GM21737 (cell line): ENCODE measurements around the gene LRRTM4.

Experiments used
- ATAC-seq: cut with Tn5 transposase; IDR thresholded peaks from one replicate; pipeline ENCODE4 v1.9.1; 2021; ENCODE audit warnings: mild to moderate bottlenecking, moderate library complexity; ENCODE audit not compliant: unreplicated experiment

LRRTM4 gene

DNA sequence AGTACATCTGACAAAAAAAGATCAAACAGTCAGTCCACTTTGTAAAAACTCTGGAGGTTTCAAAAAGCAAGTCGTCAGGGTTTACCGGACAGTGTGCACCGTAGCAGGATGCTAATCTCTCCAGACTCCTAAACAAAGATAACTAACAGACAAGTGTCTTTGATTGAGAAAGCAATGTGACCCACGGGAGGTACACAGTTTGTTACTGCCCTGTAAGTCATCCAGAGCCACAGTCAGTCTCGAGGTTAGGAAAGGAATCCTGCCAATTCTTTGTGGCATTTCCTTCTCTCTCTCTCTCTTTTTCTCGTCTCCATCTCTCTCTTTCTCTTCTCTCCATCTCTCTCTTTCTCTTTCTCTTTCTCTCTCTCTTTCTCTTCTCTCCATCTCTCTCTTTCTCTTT lies 42.8 kb downstream of the LRRTM4 start:
- no peak for ATAC-seq

- ATAC-seq: no peak
Measured at GRCh38 chr2:77470096-77470495, 52.1 kb downstream of the LRRTM4 start.

DNA sequence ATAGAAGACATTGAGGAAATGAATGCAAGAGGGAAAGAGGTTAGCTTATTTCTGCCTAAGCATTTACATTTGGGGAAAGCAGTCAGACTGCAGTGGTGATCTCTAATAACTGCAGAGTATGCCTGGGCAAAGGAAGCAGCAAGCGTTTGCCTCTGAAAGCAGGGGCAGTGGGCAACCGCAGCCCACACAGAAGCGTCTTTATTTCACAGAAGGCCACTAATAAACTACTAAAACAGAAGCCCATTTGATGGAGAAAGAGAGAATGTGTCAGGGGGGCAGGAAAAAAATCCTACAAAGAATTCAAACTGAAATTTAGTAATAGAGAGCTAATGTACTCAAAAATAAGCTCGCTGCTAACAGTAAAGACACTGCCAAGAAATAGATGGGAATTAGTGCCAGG lies 53.1 kb downstream of the LRRTM4 start:
- ATAC-seq: no peak

GRCh38 chr2:77459840-77460239 lies 62.3 kb downstream of the LRRTM4 start:
- ATAC-seq: no peak

DNA sequence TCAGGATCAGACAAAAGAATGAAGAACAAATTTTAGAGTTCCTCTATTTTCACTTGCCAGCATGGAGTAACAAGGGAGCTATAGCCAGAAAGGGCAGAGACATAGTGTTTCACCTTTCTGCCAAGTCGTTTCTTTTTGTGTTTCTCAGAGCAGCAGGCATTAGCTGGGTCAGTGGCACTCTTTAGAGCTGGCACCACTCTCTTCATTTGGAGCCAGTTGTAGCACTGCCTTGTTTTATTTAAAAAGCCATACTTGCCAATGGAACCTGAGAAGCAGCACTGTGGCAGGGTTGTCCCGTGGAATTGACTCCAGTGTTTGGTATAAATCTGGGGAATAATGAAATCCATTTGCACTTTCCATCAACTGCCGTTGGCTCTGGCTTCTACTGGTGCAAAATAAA lies 64.0 kb downstream of the LRRTM4 start:
- no peak for ATAC-seq

DNA sequence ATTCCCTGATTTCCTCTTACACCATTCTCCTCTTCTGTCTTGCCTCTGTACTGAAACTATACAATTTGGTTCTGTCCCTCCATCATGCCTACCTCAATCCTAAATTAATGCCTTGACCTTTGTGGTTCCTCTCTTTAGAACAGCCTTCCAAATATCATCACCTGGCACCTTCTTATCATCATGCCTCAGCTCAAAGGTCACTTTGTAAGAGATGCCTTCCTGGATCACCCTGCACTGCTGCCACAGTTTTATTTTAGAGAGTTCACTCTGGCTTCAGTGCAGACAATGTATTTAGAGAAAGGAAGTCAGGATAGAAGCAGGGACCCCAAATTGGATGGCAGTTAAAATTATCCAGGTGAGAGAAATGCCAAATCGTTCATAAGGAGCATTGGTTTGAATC lies 64.5 kb downstream of the LRRTM4 start:
- ATAC-seq: no peak

DNA sequence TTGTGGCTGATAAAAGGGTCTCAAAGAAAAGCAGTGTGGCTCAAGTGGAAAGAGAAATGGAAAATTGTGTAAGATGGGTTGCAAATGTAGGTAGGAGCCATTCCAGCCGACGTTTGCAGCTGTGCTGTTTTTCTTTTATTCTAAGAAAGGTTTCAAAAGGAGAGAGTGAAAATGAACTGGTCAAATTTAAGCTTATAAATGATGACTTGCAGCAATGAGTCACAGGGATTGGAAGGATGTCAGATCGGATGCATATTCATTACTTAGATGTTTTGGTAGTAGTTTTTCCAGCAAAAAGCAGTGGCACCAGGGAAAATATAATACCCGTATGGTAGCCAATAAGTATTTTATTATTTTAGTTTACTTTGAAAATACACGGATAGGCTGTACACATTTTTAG lies 79.1 kb downstream of the LRRTM4 start:
- ATAC-seq: no peak

GRCh38 chr2:77434880-77435279 lies 87.3 kb downstream of the LRRTM4 start:
- no peak for ATAC-seq

DNA sequence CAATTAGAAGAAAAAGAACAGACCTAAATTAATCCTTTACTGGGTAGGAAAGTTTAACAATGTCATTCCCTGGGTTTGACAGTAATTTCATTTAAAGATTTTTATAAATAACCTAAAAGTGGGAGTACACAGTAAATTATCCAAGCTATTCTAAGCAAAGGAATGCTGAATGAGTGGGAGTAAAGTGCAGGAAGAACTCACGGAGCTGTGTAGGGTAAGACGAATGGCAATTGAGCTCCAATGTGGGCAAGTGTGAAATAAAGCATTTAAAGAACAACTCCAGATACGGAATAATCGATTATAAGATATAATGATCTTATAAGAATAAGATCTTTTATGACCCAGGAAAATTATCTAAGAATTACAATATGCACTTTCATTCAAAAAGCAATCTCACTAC lies 93.2 kb downstream of the LRRTM4 start:
- no peak for ATAC-seq

DNA sequence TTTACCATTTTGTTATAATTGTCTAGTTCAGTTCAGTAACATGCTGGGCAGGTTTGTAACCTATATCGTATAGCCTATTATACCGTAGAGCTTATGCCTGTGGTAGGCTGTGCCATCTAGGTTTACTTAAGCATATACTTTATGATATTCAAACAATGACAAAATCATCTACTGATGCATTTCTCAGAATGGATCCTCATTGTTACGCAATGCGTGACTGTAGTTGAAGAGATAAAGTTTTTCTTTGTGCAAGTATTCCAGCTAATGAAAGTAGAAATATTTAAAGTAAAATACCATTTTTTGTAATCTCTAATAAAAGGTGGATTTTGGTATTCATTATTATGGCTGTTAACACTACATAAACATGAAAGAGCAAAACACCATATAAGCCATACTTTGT lies 100.2 kb downstream of the LRRTM4 start:
- no peak for ATAC-seq

GRCh38 chr2:77418537-77418936 lies 103.6 kb downstream of the LRRTM4 start:
- ATAC-seq: no peak

DNA sequence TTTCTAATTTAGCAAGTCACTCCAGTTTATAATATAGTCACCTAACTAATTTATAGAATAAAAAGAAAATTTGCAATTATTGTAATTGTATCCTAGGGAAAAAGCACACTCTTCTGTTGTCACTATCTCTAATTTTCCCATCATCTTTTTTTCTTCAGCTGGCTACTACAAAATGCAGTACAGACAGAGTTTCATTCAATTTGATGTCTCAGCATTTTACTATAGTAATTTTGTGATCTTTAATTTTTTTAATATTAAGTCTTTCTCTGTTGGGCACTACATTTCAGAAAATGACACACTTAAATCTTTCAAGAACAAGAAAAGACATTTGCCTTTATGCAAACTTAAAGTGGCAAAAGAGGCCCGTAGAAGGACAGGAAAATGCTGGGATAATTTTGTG lies 118.0 kb downstream of the LRRTM4 start:
- no peak for ATAC-seq

- ATAC-seq: no peak
Measured at GRCh38 chr2:77398970-77399600, 123.1 kb downstream of the LRRTM4 start.

- ATAC-seq: no peak
Measured at GRCh38 chr2:77397763-77398162, 124.4 kb downstream of the LRRTM4 start.

- ATAC-seq: no peak
Measured at GRCh38 chr2:77395011-77395410, 127.2 kb downstream of the LRRTM4 start.

- no peak for ATAC-seq
Measured at GRCh38 chr2:77391119-77391518, 131.1 kb downstream of the LRRTM4 start.

DNA sequence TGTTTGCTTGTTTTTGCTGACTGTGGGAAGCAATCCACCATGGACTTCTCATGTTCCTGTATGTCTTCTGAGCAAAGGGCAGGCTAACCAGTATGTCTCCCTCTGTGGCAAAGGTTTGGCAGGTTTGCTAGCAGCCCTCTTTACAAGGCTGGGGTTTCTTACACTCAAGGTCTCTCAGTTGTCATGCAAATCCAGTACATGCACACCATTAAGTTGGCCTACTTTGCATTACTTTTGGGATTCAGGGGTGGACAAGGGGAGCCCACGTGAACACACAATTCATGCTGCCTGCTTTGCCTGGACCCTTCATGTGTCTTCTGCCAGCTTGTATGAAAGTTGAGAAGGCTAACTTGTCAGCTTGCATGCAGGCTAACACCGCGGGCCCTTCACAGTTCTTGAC lies 134.9 kb downstream of the LRRTM4 start:
- ATAC-seq: no peak

DNA sequence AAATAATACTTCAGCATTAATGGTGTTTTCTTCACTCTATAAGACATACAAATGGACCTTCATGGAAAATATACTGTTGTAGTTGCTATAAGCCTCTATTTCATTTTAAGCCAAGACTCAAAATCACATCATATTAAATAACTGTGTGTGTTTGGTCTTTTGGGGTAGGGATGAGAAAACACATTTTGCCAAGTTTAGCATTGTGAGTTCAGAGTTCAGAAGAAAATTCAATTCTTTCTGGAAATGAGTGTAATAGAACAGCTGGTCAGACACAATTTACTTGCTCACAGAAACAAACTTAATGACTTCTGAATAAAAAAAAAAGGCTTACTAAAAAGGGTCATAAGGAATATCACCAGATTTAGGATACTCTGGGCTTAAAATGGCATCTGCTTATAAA lies 149.5 kb downstream of the LRRTM4 start:
- no peak for ATAC-seq

DNA sequence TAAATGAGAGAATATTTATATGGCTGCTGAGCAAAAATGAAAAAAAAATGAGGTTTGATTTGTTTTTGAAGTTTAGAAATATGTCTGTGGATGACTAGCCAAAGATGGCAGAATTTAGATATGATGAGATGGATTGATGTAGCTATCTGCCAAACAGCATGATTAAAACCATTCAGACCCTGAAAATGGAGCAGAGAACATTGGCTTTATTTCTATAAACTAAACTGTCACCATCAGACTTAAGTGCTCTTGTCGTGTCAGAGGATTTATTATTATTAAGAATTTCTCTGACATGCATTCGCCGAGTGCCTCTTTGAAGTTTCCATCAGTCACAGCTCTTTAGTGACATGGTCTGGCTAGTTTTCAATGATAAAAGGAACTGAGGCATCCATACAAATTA lies 151.7 kb downstream of the LRRTM4 start:
- ATAC-seq: no peak

- ATAC-seq: no peak
Measured at GRCh38 chr2:77363277-77363676, 158.9 kb downstream of the LRRTM4 start.

GRCh38 chr2:77348821-77349220 lies 173.4 kb downstream of the LRRTM4 start:
- ATAC-seq: no peak

- no peak for ATAC-seq
Measured at GRCh38 chr2:77336013-77336412, 186.2 kb downstream of the LRRTM4 start.

GRCh38 chr2:77328134-77328931 lies 193.8 kb downstream of the LRRTM4 start:
- ATAC-seq: no peak
